HG03558 (cell line): ENCODE measurements around the gene PRSS22.
A peak's percentile ranks its signal among the peaks of the same experiment; 100 is the strongest.

Source experiments
- ATAC-seq: cut with Tn5 transposase; IDR thresholded peaks from one replicate; pipeline ENCODE4 v1.9.1; 2021; ENCODE audit warnings: moderate number of reproducible peaks; ENCODE audit not compliant: unreplicated experiment; ENCODE audit errors: extremely low read depth

The PRSS22 gene

DNA sequence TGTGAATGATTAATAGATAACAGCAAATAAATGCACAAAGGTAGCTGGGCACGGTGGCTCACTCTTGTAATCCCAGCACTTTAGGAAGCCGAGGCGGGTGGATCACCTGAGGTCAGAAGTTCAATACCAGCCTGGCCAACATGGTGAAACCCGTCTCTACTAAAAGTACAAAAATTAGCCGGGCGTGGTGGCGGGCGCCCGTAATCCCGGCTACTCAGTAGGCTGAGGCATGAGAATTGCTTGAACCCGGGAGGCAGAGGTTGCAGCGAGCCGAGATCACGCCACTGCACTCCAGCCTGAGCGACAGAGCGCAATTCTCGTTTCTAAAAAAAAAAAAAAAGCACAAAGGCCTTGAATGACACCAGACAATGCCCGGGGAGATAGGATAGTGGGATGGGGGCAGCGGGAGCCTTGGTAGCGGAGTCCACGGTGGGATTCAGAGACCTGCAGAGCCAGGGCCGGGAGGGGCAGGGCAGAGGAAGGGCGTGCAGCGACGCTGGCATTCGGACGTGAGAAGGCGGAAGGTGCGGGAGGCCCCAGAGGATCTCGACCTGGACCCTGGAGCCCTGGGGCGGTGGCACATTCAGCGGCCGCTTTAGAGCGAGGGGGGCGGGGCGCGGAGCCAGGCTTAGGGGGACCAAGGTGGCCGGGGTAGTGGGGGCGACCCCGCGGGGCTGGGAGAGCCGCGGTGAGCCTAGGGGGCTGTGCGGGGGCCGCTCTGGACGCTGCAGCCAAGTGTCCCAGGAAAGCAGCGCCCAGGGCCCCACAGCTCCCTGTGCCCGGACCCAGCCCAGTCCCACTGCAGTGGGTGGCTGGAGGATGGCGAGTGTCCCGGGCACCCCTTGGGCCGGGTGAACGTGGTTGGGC lies 24.0 kb upstream of the PRSS22 start:
- no peak for ATAC-seq

DNA sequence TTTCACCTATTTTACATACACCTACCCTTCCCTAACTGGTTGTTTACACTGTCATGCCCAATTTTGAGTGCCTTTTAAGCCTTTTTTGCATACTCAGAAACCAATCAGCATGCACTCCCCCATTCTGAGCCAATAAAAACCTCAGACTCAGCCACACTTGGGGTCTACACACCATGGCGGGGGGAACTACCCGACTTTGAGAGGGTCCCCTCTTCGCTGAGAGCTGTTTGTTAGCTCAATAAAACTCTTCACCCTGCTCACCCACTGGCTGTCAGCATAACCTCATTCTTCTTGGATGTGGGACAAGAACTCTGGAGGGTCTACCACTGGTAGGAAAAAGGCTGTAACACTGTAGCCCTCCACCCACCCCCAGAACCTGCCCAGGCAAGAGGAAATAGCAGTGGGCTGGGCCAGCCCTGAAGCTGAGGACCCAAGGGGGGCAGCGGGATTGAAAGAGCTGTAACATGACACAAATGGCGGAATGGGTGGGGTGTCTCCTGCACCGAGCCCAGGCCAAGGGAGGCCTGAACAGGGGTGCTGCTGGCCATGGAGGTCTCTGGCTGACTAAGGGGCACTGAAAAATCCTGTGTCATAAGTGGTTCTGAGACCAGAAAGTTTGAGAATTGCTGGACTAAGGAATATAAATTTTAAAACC lies 22.0 kb upstream of the PRSS22 start:
- no peak for ATAC-seq

DNA sequence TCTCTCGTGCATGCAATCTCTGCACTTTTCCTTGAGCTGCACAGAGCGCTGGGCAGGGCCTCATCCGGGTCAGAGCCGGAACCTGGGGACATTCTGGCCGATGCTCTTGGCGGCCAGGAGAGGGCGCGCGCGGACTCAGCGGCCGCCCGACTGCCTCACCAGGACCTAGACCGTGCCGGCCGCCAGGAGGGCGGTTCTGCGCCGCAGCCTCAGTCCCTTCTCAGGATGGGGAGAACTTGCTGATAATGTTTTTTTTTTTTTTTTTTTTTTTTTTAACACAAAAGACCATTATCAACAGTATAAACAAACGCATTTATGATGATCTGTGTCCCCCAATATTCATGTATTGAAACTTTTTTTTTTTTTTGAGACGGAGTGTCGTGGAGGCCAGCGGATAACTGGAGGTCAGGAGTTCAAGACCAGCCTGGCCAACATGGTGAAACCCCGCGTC lies 17.0 kb upstream of the PRSS22 start:
- ATAC-seq: no peak

DNA sequence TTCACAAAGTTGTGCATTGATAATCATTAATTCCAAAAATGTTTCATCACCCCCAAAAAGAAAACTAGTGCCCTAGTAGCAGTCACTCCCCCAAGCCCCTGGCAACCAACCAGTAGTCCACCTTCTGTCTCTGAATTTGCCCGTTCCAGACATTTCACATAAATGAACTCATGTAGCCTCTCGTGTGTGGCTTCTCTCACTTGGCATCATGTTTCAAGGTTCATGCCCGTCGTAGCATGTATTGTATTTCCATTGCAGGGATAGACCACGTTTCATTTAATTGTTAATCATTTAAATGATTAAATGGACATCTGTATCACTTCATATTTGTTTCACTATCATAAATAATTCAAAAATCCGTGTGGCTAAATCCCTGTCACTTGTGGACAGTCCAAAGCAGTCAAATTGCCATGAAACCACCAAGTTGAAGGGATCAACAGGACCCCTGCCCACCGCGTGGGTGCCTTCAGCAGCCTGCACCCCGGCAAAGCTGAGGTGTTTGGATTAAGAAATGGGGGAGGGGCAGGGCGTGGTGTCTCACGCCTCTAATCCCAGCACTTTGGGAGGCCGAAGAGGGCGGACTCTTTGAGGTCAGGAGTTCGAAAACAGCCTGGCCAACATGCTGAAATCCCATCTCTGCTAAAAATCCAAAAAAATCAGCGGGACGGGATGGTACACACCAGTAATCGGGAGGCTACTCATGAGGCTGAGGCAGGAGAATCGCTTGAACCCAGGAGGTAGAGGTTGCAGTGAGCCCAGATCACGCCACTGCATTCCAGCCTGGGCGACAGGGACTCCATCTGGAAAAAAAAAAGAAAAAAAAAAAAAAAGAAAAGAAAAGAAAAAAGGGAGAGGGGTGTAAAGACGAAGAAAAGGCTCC lies 16.3 kb upstream of the PRSS22 start:
- ATAC-seq: no peak

DNA sequence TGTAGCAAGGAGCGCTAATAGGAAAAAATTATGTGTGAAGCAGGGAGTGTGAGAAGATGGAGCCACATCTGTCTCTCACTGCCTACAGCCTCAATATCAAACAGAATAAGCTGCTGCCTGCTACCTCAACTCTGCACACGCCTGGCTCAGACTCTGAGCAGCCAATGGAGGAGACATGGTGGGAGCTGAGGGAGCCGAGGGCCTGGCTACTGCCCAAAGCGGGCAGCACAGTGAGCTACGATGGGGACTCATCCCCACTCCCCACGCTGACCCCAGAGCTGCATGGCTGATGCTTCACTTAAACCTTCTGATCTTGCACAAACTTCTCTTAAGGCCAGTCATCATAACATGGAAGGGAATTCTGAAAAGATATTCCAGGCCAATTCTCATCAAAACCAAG lies 14.0 kb upstream of the PRSS22 start:
- ATAC-seq: no peak

DNA sequence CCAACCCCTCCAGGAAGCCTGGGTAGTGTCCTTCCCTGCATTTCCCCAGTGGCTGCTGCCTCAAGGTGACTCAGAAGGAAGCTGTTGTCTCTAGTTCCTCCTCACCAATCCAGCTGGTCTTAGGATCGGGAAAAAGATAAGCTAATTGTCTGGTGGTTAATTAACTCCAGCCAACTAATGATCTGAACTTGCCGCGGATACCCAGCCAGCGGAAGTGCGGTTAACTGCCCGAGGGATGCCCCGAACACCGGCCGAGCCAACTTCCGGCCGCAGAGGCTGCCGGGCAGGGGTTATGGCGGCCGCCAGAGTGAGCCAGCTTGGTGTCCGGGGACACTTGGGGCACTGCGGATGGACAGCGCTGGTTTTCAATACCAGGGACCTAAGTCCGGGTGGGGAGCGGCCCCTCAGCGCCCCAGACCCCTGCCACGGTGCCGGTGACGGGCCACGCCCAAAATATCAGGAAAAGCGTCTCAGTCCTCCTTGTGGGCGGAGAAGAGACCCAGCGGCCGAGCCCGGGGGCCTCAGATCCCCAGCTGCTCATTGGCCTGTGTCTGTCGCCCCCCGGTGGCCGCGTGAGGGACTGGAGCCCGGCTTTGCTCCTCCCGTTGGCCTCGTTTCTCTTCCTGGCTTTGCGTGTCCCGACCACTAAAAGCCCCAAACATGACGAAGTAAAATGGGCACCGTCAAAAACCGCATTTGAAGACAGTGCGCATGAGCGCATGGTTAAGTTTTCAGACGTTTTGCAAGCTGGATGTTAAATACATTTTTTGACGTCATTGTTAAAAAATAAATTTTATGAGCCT lies 10.2 kb upstream of the PRSS22 start:
- ATAC-seq: peak; percentile 69

DNA sequence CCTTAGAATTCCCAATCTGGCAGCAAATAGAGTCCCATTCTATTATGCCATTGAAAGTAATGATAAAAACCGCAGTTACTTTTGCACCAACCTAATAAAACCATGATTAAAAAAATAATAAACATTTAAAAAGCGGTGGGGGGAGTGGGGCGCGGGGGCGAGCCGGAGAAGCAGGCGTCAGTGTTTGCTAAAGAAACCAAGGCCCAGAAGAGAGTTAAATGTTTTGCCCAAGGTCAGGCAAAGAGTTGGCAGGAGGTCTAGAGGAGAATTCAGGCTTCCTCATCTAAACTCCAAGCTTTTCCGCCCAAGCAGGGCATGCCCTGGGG lies 9.7 kb upstream of the PRSS22 start:
- no peak for ATAC-seq

DNA sequence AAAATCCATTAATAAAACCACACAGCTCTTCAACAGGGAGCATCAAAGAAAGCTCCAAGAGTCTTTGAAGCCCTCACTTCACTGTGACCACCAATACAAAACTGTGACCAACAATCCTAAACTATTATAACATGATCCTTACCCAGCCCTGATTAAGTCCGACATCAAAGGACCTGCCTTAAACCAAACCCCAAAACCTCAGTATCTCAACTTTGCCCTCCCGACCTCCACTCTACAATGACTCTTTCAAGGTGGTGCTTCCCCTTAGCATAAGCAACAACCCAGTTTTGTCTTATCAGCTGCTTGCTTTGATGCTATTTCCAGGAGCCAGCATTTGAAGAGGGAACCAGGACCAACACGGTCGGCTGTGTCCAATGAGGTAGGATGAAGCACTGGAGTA lies 8.5 kb upstream of the PRSS22 start:
- ATAC-seq: no peak

DNA sequence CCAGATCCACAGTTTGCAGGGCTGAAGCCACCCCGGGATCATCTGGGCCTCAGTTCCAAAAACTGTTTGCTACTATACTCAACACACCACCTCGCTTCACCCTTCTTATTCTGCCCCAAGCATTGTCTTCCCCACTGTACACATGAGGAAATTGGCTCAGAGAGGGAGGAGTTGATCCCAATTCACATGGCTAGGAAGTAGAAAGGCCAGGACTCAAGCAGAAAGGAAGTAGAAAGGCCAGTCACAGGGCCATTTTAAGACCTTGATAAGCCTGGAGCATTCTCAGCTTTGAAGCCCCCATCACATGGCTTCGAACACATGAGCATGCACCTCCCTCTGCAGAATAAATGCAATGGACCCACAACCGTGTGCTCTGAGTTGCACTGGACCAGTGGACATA lies 7.7 kb upstream of the PRSS22 start:
- no peak for ATAC-seq

DNA sequence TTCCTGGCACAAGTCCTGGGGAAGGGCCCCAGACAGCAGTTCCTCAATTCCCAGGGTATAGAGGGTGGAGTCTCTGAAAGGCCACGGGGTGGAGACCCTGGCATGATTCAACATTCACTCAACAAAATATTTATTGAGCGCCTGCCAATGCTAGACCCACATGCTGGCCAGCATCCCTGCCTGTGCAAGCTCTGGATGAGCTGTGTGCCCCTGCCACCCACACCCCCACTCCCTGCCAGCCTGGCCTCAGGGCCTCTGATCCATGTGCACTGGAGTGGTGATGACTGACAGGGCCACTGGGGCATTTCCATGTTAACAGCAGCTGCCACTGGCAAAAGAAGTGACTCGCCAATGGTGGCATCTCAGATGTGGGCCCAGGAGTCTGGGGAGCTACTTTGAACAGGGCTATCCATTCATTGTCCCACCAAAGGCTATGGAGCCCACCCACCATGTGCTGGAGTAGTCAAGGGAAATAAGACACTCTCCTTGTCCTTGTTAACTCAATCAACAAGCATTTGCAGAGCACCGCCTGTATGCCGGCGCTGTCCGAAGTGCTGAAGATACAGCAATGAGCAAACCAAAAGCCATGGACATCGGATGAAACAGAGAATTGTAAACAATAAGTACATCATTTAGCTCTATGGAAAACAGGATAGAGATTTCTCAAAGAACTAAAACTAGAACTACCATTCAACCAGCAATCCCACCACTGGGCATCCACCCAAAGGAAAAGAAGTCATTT lies 3.0 kb upstream of the PRSS22 start:
- no peak for ATAC-seq

DNA sequence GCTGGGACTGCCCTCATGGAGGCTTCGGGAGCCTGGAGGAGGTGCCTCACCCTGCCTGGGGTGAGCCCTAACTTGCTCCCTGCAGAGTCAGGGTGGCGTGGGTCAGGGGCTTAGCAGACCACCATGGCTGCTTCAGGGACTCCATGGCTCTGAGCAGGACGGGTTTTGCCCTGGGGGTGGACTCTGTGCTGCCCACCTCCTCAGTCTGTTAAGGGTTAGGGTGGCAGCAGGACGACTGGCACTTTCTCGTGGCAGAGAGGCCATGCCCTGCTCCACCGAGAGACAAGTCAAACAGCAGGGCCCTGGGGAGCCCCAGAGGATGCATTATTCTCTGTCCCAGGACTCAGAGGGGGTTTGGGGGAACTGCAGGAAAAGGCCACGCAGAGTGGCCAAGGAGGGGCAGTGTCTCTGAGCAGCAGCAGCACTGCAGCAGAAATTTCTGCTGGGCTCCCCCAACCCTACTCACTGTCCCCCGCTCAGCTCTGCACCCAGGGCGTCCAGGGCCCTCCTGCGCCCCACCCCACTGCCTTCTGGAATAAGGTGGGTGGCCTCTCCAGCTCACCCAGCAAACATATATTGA lies 1.8 kb upstream of the PRSS22 start:
- no peak for ATAC-seq

DNA sequence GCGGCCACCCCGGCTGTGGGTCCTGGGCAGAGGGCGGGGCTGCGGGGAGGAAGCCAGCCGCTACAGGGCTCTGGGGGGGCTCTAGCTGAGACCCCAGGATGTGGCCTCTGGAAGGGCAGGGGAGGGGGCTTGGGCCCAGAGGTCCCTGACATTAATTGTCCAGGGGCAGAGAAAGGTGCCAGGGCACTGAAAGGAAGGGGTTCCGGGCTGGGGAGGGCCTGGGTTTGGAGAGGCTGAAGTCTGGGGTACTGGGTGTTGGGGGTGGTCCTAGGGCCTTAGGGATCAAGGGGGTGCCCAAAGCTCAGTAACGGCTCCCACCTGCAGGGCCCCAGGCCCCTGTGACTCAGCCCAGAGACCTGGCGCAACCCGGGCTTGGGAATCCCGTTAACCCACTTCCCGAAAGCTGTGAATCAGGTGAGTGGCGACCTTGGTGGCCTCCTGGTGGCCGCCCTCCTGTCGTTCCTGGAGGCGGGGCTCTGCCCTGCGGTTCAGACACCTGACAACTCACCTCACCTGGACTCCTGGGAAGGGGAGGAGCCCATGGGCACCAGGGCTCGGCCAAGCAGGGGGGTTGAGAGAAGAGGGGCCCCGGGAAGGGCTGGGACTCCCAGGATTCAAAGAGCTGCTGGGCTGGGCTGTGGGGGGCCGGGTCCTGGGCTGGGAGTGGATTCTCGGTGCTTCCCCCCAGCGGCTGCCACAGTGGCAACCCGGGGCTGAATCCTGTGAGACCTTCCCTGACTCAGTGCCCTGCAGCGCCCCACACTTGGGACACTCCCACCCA lies 465 bp upstream of the PRSS22 start:
- ATAC-seq: no peak

DNA sequence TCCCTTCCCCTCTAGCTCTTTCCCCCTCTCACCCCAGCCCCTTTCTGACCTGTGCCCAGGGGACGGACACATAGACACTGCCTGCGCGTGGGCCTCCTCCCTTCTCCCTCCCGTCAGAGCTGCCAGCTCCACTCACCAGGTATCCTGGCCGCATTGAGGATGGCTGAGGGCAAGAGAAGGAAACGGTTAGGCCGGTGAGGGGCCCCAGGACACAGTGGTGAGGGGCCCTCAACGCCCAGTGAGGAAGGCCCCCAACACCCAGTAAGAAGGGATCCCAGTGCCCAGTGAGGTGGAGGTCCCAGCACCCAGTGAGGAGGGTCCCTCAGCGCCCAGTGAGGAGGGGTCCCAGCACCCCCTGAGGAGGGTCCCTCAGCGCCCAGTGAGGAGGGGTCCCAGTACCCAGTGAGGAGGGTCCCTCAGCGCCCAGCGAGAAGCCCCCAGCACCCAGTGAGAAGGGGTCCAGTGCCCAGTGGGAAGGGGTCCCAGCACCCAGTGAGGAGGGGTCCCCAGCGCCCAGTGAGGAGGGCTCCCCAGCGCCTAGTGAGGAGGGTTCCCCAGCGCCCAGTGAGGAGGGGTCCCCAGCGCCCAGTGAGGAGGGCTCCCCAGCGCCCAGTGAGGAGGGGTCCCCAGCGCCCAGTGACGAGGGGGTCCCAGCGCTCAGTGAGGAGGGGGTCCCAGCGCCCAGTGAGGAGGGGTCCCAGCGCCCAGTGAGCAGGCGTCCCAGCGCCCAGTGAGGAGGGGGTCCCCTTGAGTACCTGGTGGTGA lies 1.1 kb downstream of the PRSS22 start:
- ATAC-seq: no peak

DNA sequence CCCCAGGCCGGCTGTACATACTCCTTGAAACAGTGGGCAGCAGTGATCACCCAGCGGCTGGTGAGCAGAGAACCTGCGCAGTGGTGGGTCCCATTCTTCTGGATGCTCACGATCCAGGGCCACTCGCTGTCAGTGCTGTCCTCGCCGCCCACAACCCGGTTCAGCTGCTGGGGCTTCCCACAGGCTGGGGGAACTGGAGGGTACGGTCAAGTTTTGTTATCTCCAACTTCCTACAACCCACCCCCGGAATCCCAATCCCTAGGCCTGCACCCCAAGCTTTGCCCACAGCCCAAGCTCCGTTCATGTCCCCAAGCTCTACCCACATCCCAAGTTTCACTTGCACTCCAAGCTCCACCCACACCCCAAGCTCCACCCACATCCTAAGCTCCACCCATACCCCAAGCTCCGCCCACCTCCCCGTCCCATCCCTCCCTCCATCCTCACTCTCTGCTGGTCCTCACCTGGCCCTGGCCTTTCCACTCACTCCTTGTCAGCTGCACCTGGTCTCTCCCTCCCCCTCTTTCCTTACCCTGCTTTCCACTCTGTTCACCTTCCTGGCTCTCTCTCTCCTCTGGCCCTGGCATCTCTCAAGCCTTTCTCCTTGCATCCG lies 1.8 kb downstream of the PRSS22 start:
- ATAC-seq: no peak

DNA sequence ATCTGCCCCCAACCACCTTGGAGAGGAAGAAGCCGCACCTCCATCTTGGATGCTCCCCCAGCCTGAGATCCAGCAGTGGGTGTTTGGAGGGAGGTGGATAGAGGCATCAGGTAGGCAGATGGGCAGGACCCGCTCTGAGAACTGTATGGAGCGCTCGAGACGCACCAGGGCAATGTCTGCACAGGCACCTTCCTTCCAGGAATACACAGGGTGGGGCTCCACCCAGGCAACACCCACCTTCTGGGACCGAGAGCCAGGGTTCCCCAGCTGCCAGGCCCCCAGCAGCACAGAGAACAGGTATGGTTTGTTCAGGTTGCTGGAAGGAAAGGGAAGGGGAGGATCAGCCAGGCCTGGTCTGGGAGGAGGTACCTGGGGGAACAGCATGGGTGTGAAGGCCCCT lies 2.4 kb downstream of the PRSS22 start:
- no peak for ATAC-seq

DNA sequence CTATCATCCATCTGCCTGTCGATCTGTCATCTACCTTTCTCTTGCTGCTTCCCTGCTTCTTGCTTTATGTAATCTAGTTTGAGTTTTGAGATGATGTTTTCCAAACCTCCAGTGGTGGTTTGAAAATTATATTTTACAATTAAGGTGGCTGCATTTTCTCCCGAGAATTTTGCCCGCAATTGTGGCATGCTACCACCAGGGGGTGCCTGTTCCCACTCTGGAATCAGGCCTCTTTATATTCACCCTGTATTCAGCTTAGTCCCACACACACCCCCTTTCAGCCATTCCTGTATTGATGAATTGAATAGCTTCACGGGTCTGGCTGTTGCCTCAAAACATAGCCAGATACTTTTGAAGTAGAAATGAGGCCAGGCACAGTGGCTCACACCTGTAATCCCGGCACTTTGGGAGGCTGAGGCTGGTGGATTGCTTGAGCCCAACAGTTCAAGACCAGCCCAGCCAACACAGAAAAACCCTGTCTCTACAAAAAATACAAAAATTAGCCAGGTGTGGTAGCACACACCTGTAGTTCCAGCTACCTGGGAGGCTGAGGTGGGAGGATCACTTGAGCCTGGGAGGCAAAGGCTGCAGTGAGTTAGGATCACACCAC lies 3.2 kb downstream of the PRSS22 start:
- ATAC-seq: no peak

DNA sequence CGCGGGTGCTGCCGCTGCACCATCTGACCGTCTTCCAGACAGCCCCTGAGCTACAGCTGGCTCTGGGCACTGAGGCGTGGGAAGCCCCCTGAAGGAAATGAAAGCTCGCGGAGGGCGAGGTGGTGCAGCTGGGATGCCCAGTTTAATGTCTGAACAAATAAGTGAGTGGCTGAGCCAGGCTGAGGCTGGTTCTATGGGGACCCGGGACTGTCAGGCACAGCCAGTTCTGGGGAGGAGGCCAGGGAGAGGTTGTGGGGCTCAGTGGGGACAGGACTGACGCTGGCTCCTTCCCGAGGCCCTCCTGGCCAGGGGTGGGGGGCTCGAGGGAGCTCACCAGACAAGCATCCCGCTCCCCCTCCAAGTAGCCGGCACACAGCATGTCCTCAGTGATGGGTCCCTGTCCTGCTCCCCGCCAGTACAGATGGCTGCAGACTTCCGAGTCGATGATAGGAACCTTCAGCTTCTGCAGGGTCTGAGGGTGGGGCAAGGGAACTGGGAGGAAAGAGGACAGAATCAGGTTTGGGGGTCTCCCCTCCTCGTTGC lies 4.4 kb downstream of the PRSS22 start:
- ATAC-seq: no peak
